Left renal pelvis (tissue), 4 donors: ENCODE results near the gene MYO1C. TPM values are rescaled to one million over a fixed set of nuclear protein-coding genes. Genes with fewer than 3 reads are reported as not detected.
"Not testable (repeated sequence)": the region's sequence is repeated elsewhere in the genome, so short reads cannot be mapped to it uniquely, and the experiment has no call there.

Experiments
- DNase-seq, 4 donors: peaks; one replicate each; pipeline ENCODE4 v3.0.0-alpha.2; 2013; ENCODE audit warnings: low read depth in 4 of 4, low spot score in 3 of 4
- polyA plus RNA-seq, 4 donors: library from polyadenylated mRNA; unstranded; fragments of 120-200 nt; gene quantifications; one replicate each; pipeline ENCODE4 v1.2.1, GENCODE V29; 2013; ENCODE audit not compliant: insufficient read length in 4 of 4

The MYO1C gene
- polyA plus RNA-seq, 4 donors: 67.3 to 79.2 (median 74.3) TPM

DNA sequence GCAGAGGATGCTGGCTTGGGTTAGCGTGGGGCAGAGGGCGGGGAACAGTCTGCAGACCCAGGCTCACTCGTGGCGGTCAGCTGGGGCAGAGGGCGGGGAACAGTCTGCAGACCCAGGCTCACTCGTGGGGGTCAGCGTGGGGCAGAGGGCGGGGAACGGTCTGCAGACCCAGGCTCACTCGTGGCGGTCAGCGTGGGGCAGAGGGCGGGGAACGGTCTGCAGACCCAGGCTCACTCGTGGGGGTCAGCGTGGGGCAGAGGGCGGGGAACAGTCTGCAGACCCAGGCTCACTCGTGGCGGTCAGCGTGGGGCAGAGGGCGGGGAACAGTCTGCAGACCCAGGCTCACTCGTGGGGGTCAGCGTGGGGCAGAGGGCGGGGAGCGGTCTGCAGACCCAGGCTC is 16.2 kb upstream of the MYO1C start:
- DNase-seq: not testable (repeated sequence)

DNA sequence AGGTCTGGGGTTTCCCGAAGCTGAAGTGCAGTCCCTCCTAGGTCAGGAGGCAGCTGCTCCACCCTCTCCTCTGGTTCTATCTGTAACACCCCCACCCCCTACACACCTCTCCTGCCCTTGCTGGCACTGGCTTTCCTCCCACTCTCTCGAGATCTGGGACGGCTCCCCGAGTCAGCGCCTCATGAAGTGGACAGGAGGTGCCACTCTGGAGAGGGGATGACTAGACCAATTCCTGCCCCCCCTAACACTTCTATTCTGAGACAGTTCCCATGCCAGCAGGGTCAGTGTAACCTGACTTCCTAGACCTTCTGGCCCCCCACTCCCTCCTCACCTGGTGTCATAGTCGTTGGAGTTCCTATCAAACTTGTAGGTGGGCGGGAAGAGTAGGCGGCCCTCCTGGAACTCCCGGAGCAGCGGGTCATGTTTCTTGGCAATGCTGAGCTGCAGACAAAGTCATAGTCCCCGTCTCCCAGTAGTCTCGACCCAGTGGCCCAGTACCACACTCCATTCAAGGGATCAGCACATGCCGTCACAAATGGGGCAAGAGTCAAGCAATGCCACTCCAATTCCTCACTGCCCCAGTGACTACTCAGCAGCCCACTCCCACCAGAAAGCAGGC is 14.3 kb upstream of the MYO1C start:
- no peak for DNase-seq

DNA sequence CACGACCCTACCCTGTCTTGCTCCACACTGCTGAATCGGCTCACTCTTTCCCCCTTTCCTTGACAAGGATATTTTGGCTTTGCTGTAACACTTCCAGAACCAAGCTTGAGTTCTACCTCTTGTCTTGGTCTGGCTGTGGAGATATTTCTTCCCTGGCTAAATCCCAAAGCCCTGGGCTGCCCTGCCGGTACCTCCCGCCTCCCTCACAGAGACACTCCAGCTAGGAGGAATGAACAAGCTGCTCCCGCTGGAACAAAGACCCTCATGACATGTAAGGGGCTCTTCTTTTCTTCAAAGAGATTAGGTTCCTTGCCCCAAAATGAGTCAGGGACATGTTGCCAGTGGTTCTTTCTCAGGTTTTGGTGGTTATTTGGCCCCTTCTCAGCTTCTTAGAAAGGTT is 13.1 kb upstream of the MYO1C start:
- no peak for DNase-seq

DNA sequence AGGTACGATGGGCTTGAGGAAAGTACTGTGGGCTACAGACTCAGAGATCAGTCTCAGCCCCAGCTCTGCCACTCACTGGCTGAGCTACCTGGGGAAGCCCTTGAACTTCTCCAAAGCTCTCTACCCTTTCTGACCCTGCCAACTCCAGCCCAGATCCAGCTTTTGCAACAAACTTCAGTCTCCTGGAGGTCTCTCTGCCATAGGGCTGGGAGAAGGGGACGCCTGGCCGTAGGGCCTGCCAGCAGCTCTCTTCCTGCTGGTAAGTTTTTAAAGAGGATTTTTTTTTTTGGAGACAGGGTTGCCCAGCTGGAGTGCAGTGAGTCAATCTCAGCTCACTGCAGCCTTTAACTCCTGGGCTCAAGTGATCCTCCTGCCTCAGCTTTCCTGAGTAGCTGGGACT is 12.4 kb upstream of the MYO1C start:
- no peak for DNase-seq

DNA sequence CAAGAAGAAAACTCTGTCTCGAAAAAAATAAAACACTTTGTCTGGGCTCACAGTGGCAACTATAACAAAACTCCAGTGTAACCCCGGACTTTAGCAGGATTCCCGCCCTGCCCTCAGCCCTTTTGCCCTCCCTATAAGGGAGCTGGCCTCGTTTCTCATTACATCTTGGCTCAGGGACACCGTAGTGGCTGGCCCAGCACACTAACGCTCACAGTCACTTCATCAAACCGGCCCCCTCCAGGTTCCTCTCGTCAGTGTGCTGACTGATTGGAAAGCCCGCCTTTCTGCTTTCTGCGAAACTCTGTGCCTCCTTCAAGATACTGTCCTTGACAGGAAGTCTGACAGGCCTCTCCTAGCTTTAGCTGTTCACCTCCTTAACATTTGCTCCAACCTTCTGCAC is 11.2 kb upstream of the MYO1C start:
- no peak for DNase-seq

DNA sequence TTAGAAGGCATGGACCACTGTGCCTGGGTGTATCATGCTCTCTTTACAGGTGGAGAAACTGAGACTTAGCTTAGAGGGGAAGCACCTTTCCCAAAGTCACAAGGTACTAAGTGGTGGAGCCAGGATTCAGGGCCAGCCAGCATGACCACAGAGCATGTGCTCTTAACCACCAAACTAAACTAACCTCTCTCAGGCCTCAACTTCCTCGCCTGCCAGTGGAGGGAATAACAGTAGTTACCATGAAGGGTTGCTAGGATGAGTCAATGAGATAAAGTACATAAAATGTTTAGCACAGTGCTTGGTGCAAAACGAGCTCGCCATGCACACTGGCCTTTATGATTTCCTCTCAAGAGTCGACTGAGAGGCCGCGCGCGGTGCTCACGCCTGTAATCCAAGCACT is 6.4 kb upstream of the MYO1C start:
- no peak for DNase-seq

DNA sequence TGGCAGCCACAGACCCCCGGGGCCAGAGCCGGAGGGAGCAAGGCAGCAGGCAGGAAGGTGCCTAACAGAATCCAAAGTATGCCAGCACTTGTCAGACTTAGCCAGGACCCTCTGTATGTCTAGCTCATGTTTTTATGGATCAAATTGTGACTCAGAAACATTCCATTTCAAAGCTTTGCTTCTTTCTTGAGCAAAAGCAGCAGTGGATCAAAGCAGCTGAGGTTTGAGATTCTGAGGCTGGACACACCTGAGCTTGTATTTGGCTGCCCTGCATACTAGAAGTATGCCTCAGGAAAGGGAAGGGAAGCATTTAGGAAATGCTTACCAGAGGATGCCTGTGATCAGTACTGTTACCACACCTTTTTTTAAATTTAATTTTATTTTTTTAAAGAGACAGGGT is 5.7 kb upstream of the MYO1C start:
- no peak for DNase-seq

DNA sequence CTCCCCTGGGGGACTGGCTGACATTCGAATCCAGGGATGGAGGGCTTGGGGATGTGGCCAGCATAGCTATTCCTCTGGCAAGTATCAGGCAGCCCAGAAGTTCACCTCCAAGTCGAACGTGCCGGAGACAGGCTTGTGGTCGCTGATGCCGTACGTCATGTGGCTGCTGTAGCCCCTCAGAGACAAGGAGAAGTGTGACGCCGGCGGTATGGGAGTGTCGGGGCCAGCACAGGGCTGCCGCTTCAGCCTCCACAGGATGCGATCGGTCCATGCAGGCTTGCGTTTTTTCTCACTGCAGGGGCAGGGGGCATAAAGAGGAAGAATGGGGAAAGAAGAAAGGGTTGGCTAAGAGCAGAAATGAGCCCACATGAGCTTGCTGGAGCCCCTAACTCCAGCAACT is 5.3 kb upstream of the MYO1C start:
- DNase-seq: no peak

DNA sequence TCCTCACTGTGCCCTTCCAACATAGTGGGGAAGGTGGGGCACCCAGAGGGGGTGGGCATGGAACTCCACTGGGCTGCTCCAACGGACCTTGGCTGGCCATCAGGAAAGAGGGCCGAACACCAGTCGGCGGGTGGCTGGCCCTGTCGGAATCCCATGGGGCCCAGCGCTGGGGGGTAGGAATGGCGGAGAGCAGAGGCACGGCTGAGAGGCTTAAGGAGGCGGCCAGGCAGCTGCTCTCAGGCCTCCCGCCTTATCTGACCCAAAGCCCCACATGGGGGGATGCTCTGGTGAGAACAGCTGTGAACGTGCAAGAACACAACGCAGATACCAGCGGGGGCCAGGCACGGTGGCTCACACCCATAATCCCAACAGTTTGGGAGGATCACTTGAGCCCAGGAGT is 4.4 kb upstream of the MYO1C start:
- DNase-seq: no peak

DNA sequence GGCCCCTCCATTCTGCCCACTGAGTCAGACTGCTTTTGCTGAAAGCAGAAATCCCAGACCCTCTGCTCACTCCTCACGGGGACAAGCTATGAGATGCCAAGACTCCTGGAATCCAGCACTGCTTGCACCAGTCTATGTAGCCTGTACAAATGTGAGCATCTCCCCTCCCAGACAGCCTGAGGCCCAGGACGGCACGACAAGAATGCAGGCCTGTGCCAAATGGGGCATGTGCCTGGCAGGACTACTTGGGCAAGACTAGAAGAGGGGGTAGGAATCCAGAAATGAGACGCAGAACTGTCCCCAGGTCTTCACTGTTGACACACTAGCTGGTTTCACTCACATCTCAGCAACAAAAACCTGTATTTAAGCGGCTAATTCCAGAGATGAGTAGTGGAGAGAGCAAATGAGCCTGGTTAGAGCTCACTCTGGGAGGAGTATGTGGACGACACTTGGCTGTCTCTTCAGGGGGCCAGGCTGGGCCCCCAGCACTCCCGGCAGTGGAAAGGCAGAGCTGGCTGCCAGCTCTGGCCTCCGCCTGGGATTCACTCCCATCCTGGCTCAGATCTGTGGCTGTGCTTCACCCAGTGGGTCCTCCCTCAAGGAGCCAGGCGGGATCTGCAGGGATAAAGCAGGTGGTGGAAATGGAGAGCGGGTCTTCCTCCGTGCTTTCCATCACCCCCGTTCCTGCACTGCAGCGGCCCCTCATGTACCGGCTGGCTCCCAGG is 2.9 kb upstream of the MYO1C start:
- no peak for DNase-seq

DNA sequence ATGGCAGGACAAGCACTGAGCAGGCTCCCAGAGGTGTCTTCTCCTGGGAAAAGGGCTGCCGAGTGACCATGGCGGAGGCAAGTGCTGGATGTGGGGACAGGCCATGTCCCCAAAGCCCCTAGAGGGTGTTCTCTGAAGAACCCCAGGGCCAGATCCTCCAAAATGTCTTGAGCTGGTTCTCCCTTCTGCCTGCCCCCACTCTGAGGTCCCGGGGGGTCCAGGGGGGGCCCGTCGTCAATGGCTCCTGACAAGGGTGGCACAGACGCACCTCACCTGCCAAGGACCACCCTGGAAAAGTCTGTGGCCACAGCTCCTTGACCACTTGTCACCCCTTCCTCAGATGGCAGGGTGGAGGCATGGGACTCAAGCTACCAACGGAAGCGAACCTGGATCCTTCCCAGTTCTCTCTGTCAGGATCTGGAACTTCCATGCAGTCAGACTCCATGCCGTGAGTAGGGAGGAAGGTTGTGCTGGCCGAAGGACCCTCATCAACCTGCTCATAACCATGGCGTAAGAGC is 2.3 kb upstream of the MYO1C start:
- DNase-seq: no peak

DNA sequence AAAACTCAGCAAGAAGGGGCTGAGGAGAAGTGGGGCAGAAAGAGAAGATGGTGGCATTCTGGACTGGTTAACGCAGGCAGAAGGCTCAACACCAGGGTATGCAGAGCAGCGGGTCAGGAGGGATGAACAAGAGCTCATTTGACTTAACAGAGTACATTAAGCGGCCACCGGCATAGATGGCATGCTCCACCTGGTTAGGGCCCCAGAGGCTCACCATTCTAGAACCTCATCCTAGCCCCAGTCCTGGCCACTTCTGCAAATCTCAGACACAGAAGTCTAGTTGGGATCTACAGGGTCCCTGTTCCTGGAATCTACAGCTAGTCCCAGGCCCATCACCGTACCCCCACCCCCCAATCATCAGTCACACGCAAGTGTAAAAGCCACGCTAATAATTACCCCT is 1.7 kb upstream of the MYO1C start:
- no peak for DNase-seq

DNA sequence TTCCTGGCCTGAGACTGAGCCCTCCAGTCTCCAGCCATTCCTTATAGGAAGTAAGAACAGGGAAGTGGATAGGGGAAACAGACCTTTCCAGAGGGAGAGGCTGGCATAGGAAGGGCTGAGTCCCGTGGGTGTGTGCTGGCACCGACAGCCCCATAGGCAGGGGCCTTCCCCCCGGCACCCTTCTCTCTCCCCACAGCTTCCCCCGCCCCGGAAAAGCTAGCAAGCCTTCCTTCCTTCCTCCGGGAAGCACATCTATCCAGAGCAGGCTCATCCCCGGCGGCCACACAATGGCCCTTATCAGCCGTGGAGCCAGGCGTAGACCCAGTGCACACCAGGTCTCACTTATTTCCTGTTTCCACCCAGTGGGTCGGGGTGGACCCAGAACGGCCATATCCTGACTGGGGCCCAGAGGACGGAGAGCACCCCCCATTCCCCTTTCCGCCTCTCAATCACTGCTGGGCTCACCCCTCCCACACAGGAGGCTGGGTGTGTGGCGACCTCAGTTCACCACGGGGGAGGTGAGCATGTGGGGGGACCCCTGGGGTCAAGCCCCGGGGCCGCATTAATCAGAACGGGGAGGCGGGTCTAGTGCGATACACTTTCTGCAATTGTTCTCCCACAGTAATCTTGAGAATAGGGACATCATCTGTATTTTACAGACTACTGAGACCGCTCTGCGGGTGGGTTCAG is 950 bp upstream of the MYO1C start:
- no peak for DNase-seq

DNA sequence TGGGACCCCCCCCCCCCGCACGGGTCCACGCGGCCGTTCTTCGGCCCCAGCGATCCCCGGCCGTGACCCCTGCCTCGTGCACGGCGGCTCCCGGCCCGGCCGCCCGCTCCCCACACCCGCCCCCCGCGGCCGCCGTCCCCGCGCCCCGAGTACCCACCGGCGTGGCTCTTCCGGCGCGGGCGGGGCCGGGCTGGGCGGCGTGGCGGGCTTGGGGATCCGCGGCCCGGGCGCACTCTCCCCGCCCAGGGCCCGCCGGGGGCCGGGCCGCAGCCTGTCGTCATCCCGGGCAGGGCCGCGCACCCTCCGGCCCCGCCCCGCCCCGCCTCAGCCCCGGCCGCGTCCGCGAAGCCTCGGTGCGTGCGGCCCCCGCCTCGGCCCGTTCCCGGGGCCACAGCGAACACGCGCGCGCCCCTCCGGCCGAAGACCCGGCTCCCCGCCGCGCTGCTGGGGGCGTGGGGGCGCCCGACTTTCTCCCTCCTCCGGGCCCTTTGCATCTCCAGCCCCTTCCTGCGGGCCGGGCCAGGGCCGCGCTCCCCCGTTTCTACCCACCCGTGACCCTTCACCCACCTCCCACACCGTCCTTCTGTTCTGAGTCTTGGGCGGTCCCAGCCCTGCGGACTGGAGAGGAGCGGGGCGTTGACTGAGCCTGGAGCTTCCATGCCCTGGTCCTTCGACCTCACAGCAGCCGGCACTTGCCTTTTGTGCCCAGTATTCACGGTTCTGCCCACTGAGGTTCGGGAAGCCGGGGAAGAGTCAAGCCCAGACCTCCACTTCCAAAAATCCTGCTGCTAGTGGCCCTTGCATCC is 840 bp downstream of the MYO1C start:
- DNase-seq: no peak

DNA sequence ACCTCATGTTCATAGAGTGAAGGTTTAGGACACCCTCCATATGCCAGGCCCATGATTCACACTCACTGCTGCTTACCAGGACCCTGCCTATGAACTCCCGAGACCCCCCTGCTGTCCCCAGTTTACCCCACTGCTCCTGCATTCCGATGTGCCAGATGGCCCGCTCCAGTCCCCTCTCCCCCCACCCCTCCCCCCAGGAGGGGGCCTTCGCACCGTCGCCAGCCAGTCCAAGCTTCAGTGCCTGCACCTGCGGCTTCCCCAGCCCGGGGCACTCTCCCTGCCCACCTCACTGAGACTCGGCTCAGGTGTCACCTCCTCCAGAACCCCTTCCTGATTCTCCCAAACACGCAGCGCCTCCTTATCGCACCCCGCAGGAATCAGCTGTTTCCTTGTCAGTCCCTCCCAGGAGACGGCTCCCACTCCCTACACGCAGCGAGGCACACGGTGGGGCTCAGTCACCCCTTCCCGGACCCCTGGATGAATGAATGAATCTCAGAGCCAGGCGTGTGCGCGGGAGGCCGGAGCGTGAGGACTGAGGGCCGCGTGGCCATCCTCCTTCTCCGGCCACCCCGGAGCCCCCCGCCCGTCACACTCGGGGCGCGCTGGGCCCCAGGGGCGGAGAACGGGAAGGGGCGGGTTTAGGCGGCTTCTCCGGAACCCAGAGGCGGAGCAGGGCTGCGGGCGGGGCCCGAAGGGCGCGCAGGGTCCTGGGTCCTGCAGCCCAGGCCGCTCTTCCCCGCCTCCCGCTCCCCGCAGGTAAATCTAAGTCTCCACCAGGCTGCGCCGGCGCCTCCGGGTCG is 1.6 kb downstream of the MYO1C start:
- no peak for DNase-seq

DNA sequence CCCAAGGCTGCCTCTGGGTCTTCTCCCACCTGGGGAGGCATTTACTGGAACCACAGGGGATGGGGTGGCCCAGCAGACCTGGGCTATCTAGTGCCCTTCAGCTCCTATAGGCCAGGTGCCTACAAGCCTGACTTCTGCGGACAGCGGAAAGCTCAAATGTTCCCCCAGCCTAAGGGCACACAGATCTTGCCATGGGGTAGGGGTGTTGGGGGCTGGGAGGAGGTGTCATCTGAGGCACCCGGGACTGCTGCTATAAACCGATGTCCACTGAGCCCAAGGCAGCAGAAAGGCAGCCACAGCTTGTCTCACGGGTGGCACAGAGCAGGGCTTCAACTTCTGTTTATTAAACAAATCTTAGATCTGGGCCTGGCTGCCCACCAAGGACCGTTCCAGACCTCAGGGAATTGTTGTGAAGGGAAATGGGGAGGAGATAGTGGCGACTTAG is 3.6 kb downstream of the MYO1C start:
- DNase-seq: no peak

DNA sequence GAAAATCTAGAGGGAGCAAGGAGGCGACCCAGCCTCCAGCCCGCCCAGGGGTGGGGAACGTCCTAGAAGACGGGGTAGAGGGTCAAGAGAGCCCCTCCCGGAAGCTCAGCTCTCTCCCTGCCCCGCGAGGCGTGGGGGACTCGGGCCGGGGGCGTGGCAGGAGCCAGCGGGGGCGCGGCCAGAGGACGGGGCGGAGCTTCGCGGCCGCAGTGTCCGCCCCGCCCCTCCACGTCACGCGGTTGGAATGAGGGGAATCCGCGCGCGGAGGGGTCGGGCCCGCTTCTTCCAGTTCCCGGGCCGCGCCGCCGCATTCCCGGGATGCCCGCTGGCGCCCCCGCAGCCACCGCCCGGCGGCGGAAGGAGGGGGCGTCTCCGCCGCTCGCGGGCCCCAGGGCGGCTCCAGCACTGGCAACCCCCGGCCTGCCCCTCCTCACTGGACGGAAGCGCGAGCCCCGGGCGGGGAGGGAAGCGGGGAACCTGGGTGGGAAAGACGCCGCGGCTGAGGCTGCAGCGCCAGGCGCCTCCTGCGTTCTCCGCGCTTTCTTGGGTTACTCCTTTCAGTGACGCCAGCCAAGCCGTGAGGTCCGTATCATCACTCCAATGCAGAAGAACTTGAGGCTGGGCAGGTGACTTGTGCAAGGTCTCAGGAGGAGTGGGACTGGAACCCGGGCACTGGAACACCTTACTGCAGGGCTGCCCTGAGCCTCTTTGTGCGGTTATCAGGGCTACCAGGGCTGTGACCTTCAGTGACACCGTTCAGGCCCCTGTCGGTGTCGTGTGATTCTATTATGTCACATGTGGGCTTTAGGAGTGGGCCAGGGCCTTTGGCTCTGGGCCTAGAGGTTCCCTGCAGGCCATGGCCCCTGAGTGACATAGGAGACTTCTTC is 4.3 kb downstream of the MYO1C start:
- peak in 2 of 4 donors; percentile 75 to 81 for DNase-seq

DNA sequence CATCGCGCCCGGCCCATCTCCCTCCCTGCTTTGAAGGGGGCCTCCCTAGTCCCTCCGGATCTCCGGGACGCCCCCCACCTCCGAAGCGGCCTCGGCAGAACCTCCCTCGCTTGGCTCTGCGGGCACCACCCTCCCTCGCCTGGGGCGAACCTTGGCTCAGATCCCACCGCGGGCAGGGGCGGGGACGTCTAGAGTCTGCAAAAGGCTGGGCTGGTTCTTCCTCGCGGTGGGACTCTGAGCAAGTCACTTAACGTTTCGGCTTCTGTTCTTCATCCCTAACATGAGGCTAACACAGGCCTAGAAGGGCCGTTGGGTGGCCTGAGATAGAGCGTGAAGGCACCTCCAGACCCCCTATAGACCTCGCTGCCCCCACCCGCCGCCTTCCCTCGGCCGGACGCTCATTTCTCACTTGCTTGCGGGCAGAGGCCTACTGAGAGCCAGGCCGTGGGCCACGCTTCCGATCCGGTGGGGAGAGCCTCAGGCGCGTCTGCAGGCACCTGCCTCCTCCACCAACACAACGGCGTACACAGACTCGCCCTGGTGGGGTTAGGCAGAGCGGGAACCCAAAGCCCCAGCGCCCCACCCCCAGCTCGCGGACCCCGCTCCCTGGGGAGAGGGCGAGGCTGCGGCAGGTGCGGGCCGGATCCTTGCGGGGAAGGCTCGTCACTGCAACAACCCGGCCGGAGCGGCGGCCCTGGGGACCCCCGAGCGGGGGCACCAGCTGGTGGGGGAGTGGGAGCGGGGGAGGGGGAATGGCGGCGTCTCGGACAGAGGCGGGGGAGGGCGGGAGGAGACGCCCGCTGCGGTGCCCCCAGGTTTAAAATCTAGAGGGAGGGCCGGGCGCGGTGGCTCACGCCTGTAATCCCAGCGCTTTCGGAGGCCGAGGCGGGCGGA is 5.4 kb downstream of the MYO1C start:
- DNase-seq: no peak
